Measurements from ENCODE around the gene CA11. TPM values are rescaled to one million over a fixed set of nuclear protein-coding genes. Genes with fewer than 3 reads are reported as not detected.
"Not testable (repeated sequence)": the region's sequence is repeated elsewhere in the genome, so short reads cannot be mapped to it uniquely, and the experiment has no call there.

CA11 gene
- total and polyA plus RNA-seq, 5 donors, result 8.6 to 16.6 (median 14.2) TPM

DNA sequence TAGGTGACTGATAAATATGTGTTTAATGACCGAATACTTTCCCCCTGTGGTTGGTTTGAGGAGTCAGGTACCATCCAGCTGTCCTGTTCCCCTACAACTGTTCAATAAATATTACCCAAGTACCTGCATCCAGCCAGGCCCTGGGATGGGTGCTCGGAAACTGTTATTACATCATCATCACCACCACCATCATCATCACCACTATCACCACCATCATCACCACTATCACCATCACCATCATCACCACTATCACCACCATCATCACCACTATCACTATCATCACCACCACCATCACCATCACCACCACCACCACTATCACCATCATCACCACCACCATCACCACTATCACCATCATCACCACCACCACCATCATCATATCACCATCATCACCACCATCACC is 22.8 kb upstream of the CA11 start:
- Histone ChIP-seq H3K27me3 (ENCODE audit: control insufficient read depth, insufficient read depth) (no peaks in the 10 kb centered on the region), H3K4me3 (ENCODE audit: low read length) (no peak overlapping the region), H3K4me1 (ENCODE audit: control insufficient read depth, insufficient read depth, low read length) (no peaks in the 10 kb centered on the region), H3K27ac (ENCODE audit: low read length) (no peak overlapping the region), H3K9me3 (ENCODE audit: control insufficient read depth, low read length) (no peaks in the 10 kb centered on the region)
- no peak for DNase-seq
- no peak for ATAC-seq
- 91% methylated on average over 2 of the region's 2 CpGs for WGBS
- intact Hi-C loops (cut with DNase I), result no loop called here

DNA sequence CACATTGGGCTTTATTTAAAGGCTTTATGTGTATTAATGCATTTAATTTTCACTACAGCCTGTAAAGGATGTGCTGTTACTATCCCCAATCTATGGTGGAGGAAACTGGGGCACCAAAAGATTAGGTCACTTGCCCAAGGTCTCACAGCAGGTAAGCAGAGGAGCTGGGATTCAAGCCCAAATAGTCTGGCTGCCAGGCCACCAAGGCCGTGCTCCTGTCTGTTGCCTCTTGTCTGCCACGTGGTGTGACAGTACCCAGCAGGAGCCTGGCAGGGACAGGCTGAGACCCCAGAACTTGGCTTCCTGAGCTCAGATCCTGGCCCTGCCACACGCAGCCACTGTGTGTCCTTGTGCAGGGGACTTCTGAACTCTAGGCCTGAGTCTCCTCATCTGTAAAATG is 22.3 kb upstream of the CA11 start:
- Histone ChIP-seq H3K27ac (ENCODE audit: low read length) (no peak overlapping the region), H3K4me1 (ENCODE audit: control insufficient read depth, insufficient read depth, low read length) (no peaks in the 10 kb centered on the region), H3K9me3 (ENCODE audit: control insufficient read depth, low read length) (no peaks in the 10 kb centered on the region), H3K4me3 (ENCODE audit: low read length) (no peak overlapping the region), H3K27me3 (ENCODE audit: control insufficient read depth, insufficient read depth) (no peaks in the 10 kb centered on the region)
- ATAC-seq (no peak), DNase-seq (no peak)
- WGBS, result 85% methylated on average over 3 of the region's 3 CpGs
- intact Hi-C loops (cut with DNase I), result no loop called here

DNA sequence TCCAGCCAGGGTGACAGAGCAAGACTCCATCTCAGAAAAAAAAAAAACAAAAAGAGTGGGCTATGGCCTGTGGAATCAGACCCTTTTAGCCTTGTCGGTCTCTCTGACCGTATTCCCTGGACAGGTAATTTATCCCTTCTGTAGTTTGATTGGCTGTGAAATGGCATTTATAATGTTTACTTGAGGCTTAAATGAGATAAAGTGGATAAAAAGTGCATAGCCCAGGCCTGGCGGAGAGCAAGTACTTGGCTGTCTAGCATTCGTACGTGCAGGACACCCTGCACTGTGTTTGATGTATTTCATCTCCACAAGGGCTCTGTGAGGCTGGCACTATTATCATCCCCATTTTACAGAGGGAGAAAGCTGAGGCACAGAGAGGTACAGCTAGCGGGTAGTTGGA is 19.8 kb upstream of the CA11 start:
- WGBS, result 91% methylated on average over 6 of the region's 6 CpGs
- Histone ChIP-seq H3K4me1 (ENCODE audit: control insufficient read depth, insufficient read depth, low read length) (no peaks in the 10 kb centered on the region), H3K4me3 (ENCODE audit: low read length) (no peak overlapping the region), H3K27me3 (ENCODE audit: control insufficient read depth, insufficient read depth) (no peaks in the 10 kb centered on the region), H3K27ac (ENCODE audit: low read length) (no peak overlapping the region), H3K9me3 (ENCODE audit: control insufficient read depth, low read length) (no peaks in the 10 kb centered on the region)
- ATAC-seq (no peak), DNase-seq (no peak)
- intact Hi-C loops (cut with DNase I), result no loop called here

DNA sequence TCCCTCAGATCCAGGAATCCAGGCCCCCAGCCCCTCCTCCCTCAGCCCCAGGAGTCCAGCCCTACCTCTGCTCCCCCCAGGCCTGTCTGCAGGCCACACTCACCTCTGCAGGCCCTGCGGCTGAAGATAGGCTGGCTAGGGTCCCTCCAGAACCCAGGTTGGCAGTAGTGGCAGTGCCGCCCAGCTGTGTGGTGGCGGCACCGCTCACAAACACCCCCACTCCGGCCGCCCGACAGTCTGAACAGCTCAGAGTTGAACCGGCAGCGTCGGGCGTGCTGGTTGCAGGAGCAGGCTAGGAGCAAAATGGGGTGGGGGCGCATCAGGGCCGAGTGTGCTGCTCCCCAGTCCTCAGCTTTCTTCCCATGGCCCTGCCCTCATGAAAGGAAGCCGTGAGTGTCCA is 18.5 kb upstream of the CA11 start:
- 86% methylated on average over 14 of the region's 14 CpGs for WGBS
- DNase-seq (no peak), ATAC-seq (no peak)
- H3K9me3 ChIP-seq (ENCODE audit: control insufficient read depth, low read length), result no peaks in the 10 kb centered on the region
- no peak overlapping the region for H3K27ac ChIP-seq (ENCODE audit: low read length)
- no peak overlapping the region for H3K4me3 ChIP-seq (ENCODE audit: low read length)
- H3K4me1 ChIP-seq (ENCODE audit: control insufficient read depth, insufficient read depth, low read length), result peaks cover 2% of the 10 kb centered on the region
- intact Hi-C loops (cut with DNase I), result no loop called here
- no peaks in the 10 kb centered on the region for H3K27me3 ChIP-seq (ENCODE audit: control insufficient read depth, insufficient read depth)

DNA sequence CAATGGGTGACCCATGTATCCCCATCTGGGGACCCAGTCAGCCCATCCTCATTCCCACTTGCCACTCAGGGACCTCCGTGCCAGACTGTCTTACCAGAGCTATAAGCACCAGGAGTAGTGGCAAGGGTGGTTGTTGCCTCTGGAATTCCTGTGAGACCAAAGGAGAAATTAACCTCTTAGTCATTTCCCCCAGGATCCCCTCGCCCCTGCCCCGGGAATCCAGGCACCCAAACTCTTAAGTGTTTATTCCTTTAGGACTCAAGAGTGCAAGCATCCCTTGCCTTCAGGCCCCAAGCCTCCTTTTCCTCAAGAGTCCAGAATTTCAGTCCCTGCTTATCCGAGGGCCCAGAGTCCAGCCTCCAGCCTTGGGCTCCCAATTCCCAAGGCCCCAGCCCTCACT is 17.7 kb upstream of the CA11 start:
- ATAC-seq (no peak), DNase-seq (no peak)
- 96% methylated on average over 4 of the region's 4 CpGs for WGBS
- no peak overlapping the region for H3K27ac ChIP-seq (ENCODE audit: low read length)
- no peaks in the 10 kb centered on the region for H3K27me3 ChIP-seq (ENCODE audit: control insufficient read depth, insufficient read depth)
- no peak overlapping the region for H3K4me3 ChIP-seq (ENCODE audit: low read length)
- H3K4me1 ChIP-seq (ENCODE audit: control insufficient read depth, insufficient read depth, low read length), result peaks cover 2% of the 10 kb centered on the region
- intact Hi-C loops (cut with DNase I), result no loop called here
- no peaks in the 10 kb centered on the region for H3K9me3 ChIP-seq (ENCODE audit: control insufficient read depth, low read length)

DNA sequence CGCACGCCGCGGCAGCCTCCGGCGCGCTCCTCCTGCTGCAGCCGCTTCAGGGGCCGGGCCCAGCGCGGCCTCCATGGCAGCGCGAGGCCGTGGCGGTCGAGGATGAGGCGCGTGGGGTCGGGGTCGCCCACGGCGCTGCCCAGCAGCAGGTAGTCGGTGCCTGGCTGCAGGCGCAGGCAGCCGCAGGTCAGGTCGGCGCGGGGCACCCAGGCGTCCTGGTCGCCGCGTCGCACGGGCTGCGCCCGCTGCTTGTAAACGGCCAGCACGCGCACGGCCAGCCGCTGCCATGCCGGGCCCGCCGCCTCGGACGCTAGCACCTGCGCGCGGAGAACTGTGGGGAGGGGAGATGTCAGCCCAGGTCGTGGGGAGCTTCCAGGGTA is 15.7 kb upstream of the CA11 start:
- WGBS, result 89% methylated on average over 50 of the region's 50 CpGs
- DNase-seq (peak in 2 of 3 donors; percentile 50 to 61), ATAC-seq (peak in 1 of 2 donors; percentile 2)
- Histone ChIP-seq H3K9me3 (ENCODE audit: control insufficient read depth, low read length) (no peaks in the 10 kb centered on the region), H3K4me1 (ENCODE audit: control insufficient read depth, insufficient read depth, low read length) (peaks cover 2% of the 10 kb centered on the region), H3K27me3 (ENCODE audit: control insufficient read depth, insufficient read depth) (no peaks in the 10 kb centered on the region), H3K27ac (ENCODE audit: low read length) (no peak overlapping the region), H3K4me3 (ENCODE audit: low read length) (no peak overlapping the region)
- intact Hi-C loops (cut with DNase I), result no loop called here

DNA sequence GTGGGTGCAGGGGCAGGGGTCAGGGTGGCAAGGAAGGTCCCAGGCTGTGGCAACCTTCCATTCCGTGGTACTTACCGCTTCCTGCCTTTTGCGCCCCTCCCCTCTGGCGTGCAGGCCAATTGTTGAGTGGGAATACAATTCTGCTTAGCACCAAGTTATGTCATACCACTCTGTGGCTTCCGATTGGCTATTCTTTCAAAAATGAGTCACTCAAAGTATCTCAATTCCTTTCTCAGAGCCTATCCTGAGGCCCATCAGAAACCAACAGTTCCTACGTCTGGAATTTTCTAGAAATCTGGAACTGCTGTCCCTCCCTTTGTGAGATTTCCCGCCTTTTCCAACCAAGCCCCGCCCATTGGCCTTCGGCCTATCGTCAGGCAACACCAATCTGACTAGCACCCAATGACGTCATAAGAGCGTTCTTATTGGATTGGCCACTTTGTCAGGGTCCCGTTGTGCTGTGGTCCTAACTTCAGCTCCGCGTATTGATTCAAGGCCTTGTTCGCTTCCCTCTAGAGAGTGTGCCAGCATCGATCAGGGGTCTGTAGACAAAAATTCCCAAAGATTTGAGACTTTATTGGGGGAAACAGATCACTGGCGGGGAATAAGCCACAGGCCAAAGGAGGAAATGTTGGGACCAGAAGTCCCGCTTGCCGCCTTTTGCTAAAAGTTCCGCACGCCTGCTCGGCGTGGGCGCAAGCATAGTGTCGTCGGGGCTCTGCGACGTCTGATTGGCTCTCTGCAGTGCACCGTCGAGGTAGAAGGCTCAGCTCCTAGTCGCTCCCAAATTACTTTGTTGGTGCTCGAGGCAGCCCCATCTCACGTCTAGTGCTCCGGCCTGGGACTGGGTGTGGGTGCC is 15.1 kb upstream of the CA11 start:
- intact Hi-C loops (cut with DNase I), result no loop called here
- DNase-seq (peak; percentile 92 to 95 (median 95)), ATAC-seq (peak; percentile 92 to 97)
- H3K9me3 ChIP-seq (ENCODE audit: control insufficient read depth, low read length), result no peaks in the 10 kb centered on the region
- H3K4me1 ChIP-seq (ENCODE audit: control insufficient read depth, insufficient read depth, low read length), result peaks cover 2% of the 10 kb centered on the region
- no peak overlapping the region for H3K27ac ChIP-seq (ENCODE audit: low read length)
- no peak overlapping the region for H3K4me3 ChIP-seq (ENCODE audit: low read length)
- 56% methylated on average over 35 of the region's 35 CpGs for WGBS
- no peaks in the 10 kb centered on the region for H3K27me3 ChIP-seq (ENCODE audit: control insufficient read depth, insufficient read depth)

DNA sequence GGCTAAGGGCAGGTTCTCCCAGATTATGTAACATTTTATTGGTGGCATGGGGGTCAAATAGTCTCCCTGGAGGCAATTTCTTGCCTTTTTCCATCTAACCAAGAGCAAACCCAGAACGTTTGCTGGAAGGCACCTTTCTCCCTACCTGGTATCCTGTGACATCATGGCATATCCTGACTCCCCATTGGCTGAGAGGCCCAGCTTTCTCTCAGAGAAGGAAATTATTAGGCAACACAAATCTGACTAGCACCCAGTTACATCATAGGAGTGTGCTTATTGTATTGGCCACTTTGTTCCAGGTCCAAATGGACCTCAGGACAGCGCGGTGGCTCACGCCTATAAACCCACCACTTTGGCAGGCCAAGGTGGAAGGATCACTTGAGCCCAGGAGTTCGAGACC is 13.8 kb upstream of the CA11 start:
- 83% methylated on average over 5 of the region's 5 CpGs for WGBS
- H3K9me3 ChIP-seq (ENCODE audit: control insufficient read depth, low read length), result no peaks in the 10 kb centered on the region
- intact Hi-C loops (cut with DNase I), result no loop called here
- ATAC-seq (no peak), DNase-seq (peak in 1 of 3 donors; percentile 11)
- no peak overlapping the region for H3K4me3 ChIP-seq (ENCODE audit: low read length)
- no peak overlapping the region for H3K27ac ChIP-seq (ENCODE audit: low read length)
- H3K27me3 ChIP-seq (ENCODE audit: control insufficient read depth, insufficient read depth), result no peaks in the 10 kb centered on the region
- peaks cover 2% of the 10 kb centered on the region for H3K4me1 ChIP-seq (ENCODE audit: control insufficient read depth, insufficient read depth, low read length)

DNA sequence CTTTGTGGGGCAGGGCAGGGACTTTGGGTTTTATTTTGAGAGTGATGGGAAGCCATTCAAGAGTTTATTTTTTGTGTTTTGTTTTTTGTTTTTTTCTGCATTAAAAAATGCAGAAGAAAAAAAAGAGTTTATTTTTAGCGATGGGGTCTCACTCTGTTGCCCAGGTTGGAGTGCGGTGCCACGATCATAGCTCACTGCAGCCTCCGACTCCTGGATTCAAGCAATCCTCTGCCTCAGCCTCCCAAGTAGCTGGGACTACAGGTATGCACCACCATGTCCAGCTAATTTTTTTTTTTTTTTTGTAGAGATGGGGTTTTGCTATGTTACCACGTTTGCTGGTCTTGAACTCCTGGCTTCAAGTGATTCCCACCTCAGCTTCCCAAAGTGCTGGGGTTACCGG is 12.5 kb upstream of the CA11 start:
- ATAC-seq (no peak), DNase-seq (peak in 1 of 3 donors; percentile 6)
- H3K4me1 ChIP-seq (ENCODE audit: control insufficient read depth, insufficient read depth, low read length), result peaks cover 2% of the 10 kb centered on the region
- H3K27me3 ChIP-seq (ENCODE audit: control insufficient read depth, insufficient read depth), result no peaks in the 10 kb centered on the region
- no peaks in the 10 kb centered on the region for H3K9me3 ChIP-seq (ENCODE audit: control insufficient read depth, low read length)
- no peak overlapping the region for H3K4me3 ChIP-seq (ENCODE audit: low read length)
- intact Hi-C loops (cut with DNase I), result no loop called here
- 93% methylated on average over 6 of the region's 6 CpGs for WGBS
- H3K27ac ChIP-seq (ENCODE audit: low read length), result no peak overlapping the region

DNA sequence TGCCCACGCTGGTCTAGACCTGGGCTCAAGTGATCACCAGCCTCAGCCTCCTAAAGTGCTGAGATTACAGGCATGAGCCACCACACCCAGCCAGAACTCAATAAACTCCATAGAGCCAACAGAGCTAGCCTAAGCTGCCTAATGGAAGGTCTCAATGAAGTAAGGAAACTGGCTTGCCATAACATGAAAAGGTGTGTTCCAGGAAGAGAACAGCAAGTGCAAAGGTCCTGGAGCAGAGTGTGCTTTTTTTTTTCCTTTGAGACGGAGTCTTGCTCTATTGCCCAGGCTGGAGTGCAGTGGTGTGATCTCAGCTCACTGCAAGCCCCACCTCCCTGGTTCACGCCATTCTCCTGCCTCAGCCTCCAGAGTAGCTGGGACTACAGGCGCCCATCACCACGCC is 11.8 kb upstream of the CA11 start:
- ATAC-seq; H3K4me3 ChIP-seq (ENCODE audit: low read length); H3K9me3 ChIP-seq (ENCODE audit: control insufficient read depth, low read length); intact Hi-C loops (cut with DNase I); H3K27me3 ChIP-seq (ENCODE audit: control insufficient read depth, insufficient read depth); H3K27ac ChIP-seq (ENCODE audit: low read length); DNase-seq; H3K4me1 ChIP-seq (ENCODE audit: control insufficient read depth, insufficient read depth, low read length): not testable (repeated sequence)
- WGBS, result 96% methylated on average over 5 of the region's 5 CpGs

DNA sequence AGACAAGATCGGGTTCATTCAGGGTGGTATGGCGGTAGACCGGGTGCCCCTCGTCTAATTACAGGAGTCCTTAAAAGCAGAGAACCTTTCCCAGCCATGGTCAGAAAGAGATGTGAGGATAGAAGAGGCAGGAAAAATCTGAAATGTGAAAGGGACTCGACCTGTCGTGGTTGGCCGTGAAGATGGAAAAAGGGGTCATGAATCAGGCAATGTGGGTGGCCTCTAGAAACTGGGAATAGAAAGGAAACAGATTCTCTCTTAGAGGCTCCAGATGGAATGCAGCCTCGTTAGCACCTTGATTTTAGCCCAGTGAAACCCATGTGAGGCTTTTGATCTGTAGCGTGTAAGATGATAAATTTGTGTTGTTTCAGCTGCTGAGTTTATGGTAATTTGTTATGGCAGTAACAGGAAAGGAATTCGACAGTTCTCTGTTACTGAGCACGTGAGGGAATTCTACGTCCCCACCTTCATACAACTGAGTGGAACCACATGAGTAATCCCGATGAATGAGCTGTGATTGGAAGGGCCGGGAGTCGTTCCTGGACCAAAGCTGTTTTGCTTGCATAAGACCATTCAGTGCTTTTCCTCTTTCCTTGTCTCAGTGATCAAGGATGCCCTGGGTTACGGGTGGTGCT is 11.0 kb upstream of the CA11 start:
- H3K4me3 ChIP-seq (ENCODE audit: low read length), result no peak overlapping the region
- ATAC-seq (no peak), DNase-seq (no peak)
- intact Hi-C loops (cut with DNase I), result no loop called here
- H3K9me3 ChIP-seq (ENCODE audit: control insufficient read depth, low read length), result no peaks in the 10 kb centered on the region
- H3K4me1 ChIP-seq (ENCODE audit: control insufficient read depth, insufficient read depth, low read length), result peaks cover 2% of the 10 kb centered on the region
- no peak overlapping the region for H3K27ac ChIP-seq (ENCODE audit: low read length)
- WGBS, result 47% methylated on average over 16 of the region's 16 CpGs
- no peaks in the 10 kb centered on the region for H3K27me3 ChIP-seq (ENCODE audit: control insufficient read depth, insufficient read depth)
